HG02610 (cell line): ENCODE data around the gene ADAMTS17.
A peak's percentile ranks its signal among the peaks of the same experiment; 100 is the strongest.

Experiments used
- ATAC-seq: cut with Tn5 transposase; IDR thresholded peaks from one replicate; pipeline ENCODE4 v1.9.1; 2021; ENCODE audit warnings: mild to moderate bottlenecking, moderate library complexity; ENCODE audit not compliant: unreplicated experiment

ADAMTS17 gene

GRCh38 chr15:100058458-100058857 is 283.3 kb downstream of the ADAMTS17 start:
- ATAC-seq, result no peak

DNA sequence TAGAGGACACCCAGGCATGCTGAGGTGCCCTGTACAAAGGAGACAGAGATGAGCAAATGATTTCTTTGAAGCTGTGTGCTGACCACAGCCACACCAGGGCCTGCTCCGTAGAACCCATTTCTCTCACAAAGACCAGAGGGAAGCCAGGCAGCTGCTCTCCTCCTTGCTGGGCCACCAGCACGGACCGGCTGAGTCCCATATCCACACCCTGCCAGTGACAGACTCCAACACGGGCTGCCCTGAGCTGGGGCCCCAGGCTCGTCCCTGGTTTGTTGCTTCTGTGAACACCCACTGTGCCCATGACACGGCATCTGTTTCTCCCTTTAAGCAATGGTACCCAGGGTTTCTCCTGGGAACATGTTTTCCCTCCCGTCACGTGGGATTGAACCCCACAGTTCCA is 284.5 kb downstream of the ADAMTS17 start:
- no peak for ATAC-seq

DNA sequence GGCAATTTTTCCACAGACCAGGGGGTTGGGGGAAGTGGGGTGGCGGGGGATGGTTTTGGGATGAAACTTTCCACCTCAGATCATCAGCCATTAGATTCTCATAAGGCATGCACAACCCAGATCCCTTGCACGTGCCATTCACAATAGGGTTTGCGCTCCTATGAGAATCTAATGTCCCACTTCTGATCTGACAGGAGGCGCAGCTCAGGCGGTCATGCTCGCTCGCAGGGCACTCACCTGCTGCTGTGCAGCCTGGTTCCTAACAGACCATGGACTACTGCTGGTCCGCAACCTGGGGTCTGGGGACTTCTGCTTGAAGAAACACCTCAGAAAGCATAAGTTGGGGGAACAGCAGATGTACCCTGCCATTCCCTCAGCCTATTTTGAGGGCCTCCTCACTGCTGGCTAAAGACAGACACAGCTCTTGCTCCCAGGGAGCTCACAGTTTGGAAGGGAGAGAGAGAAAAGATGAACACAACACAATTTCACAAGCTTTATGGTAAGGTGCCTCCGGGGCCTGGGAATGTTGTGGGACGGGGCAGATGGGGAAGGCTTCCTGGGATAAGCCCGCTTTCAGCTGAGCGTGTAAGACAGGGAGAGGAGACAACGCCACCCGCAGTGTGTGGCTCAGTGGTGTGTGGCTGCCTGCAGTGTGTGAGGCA is 285.2 kb downstream of the ADAMTS17 start:
- no peak for ATAC-seq

GRCh38 chr15:100055821-100056220 is 286.0 kb downstream of the ADAMTS17 start:
- ATAC-seq, result no peak

DNA sequence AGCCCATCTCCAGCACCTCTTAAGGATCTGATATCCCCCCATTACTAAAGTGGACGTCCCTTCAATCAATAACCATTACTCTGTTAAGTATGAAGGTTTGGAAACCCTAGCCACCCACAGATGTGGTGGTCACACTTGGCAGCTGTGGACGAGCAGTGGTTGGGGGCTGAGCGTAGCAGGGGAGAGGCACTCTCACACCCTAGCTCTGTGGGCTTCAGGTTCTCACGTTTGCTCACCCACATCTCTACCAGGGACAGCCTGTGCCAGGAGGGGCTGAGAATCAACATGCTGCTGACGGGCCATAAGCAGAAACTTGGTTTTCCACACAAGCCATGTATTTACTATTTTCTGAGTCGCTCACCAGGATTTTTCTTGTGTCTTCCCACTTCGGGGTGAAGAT is 287.2 kb downstream of the ADAMTS17 start:
- no peak for ATAC-seq

DNA sequence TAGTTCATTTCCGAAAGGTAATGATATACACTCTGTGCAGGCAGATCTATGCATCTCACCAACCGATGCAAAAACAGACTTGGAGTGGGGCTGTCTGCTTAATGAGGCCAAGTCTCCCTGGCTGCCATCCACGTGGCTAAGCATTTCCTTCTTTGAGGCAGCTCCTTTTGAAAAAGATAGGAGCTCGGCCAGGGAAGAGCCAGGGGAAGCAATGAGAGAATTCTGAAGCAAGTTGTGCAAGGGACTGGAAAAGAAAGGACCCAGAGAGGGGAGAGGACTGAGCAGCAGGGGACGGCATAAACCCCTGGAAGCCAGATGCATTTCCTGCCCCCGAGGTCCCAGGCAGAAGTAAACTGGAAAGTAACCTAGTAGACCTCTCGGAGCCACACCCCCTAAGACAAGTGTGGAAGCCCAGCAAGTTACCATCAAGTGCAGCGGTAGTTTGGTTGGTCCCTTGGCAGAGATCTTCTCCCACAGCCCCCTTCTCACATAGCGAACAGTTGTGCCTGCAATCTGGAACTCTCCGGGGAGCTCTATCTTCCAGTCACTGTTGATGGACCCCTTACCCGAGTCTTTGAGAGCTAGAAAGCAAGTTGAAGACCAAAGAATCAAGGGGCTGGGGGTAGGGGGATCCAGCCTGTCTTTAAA is 288.2 kb downstream of the ADAMTS17 start:
- ATAC-seq, result no peak

DNA sequence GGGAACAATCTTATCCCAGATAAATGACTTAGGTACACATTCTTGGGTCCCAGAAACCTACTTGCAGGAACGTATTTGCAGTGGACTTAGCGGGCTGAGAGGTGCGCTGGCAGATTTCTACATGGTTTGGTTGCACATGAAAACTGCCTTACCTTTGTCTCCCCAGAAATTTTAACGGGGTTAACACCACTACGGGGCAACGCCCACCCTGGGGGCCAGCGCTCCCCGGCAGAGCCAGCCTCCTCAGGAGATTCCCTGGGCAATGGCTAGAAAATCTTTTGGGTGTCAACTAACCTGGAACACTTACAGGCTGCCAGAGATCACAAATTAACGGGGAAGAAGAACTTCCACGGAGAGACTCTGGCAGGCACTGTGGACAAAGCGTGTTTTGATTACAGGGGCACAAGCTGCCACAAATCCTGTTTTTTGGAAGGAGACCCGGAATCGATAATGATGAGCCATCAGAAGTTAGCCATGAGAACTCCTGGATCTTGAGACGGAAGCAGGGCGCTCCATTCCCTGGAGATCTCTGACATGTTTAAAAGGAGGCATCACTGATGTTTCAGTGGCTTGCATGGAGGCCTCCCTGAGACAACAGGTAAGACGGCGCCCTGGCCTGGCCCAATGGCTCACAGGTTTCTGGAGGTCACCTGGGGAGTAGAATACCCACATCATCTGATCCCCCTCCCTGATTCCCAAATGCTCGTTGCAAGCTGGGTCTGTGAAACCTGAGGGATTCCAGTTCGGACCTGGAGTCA is 288.9 kb downstream of the ADAMTS17 start:
- ATAC-seq, result no peak

- ATAC-seq, result no peak
Measured at GRCh38 chr15:100050877-100051786, 290.6 kb downstream of the ADAMTS17 start.

GRCh38 chr15:100049936-100050876 is 291.6 kb downstream of the ADAMTS17 start:
- ATAC-seq, result no peak

GRCh38 chr15:100049483-100049882 is 292.3 kb downstream of the ADAMTS17 start:
- no peak for ATAC-seq

DNA sequence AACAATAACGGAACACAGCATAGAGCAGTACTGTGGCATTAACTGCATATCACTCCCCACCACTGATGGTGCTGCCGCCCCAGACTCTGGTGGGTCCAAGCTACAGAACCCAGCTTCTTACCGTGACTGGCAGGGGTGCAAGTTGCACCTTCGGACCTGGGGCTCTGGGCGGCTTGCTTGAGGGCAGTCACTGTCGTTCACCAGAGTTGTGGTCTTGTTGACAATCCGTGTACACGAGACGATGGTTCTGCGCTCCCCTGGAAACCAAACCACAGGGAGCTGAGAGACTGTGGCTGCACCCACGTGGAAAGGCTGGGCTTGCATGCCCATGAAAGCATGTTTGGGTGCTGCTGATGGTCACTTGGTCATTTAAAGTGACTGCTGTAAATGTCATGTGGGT is 293.0 kb downstream of the ADAMTS17 start:
- no peak for ATAC-seq

DNA sequence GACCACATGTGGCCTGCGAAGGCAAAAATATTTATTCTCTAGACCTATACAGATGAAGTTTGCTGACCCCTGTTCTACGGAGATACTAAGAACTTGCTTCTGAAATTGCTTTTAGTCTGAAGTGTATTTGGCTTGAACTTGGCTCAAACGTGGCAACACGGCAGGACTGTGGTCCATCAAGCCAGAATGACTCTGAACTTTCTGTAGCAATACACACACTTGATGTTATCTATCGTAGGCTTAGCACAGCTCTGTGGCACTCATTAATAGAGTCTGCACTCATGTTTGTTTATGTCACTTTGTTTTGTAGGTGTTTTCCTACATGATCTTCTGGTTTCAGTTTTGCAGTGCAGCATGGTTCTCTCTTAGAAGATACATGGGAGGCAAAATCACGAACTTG is 298.1 kb downstream of the ADAMTS17 start:
- ATAC-seq, result no peak

DNA sequence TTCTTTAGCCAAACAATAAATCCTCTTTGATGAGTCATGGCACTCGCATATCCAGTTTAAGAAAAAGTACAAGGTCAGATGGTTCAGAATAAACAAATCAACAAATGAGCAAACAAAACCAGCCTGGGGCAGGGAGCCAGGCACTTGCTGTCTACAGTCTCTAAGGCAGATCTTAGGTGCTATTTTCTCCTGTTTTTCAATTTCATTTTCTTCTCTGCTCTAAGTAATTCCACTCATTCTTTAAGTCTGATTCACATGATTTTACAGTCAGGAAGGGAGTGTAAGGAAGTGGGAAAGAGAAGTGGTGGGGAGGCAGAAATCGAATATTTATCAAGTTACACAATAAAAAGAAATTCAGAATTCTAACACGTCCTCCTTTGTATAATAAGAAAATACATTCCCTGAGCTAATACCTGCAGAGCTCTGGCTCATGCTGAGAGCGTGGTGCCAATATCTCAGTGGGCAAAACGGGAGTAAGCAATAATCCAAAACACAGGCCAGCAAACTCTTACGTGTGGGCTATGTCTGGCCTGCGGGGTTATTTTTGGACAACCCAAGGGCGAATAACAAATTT is 298.6 kb downstream of the ADAMTS17 start:
- ATAC-seq, result no peak

DNA sequence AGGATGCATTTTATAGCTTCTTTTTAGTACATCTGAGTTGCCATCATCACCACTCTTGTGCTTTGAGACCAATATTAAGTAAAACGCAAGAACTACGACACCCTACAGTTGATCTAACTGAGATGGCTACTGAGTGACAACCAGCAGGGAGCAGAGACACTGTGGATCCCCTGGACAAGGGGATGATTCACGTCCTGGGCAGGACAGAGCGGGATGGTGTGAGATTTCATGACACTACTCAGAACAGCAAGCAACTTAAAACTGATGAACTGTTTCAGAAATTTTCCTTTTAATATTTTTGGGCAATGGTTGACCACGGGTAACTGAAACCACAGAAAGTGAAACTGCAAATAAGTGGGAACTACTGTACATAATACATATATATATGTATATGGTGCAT is 299.2 kb downstream of the ADAMTS17 start:
- peak; percentile 40 for ATAC-seq

- ATAC-seq, result no peak
Measured at GRCh38 chr15:100041127-100041828, 300.5 kb downstream of the ADAMTS17 start.

- no peak for ATAC-seq
Measured at GRCh38 chr15:100039994-100040393, 301.8 kb downstream of the ADAMTS17 start.

DNA sequence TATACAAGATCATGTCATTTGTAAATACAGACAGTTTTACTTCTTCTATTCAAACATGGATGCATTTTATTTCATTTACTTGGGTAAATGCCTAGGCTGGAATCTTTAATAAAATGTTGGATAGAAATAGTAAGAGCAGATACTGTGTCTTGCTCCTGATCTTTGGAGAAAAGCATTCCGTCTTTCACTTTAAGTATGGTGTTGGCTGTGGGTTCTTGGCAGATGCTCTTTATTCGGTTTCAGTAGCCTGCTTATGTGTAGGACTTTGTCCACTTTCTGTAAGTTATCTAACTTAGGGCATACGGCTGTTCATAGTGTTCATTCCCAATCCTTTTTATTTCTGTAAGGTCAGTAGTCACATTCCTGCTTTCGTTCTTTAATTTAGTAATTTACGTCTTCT is 303.0 kb downstream of the ADAMTS17 start:
- no peak for ATAC-seq

- no peak for ATAC-seq
Measured at GRCh38 chr15:100037901-100038300, 303.9 kb downstream of the ADAMTS17 start.

- no peak for ATAC-seq
Measured at GRCh38 chr15:100036015-100036414, 305.8 kb downstream of the ADAMTS17 start.
